Stimulated activated CD4-positive, alpha-beta T cell treated with anti-CD3 and anti-CD28 coated beads, Interleukin-15, amount 100 ng/mL, for 48 hours (primary cell): ENCODE data around the gene MSANTD2.

ENCODE experiments used
- DNase-seq, 2 donors: peaks; one replicate each; pipeline ENCODE4 v3.0.0-alpha.2; 2020; ENCODE audit warnings: low read depth in 2 of 2

Gene MSANTD2

GRCh38 chr11:124754309-124754708 lies 45.9 kb downstream of the MSANTD2 start:
- DNase-seq: no peak

- DNase-seq: no peak
These were observed 46.6 kb downstream of the MSANTD2 start for GRCh38 chr11:124753624-124754023.

- DNase-seq: no peak
These were observed 47.0 kb downstream of the MSANTD2 start for GRCh38 chr11:124753205-124753604.

- DNase-seq: no peak
These were observed 47.6 kb downstream of the MSANTD2 start for GRCh38 chr11:124752471-124753102.

GRCh38 chr11:124751741-124752470 lies 48.3 kb downstream of the MSANTD2 start, which contains the start of gene VSIG2:
Gene VSIG2 (minus strand): TSS chr11:124752255. CDS start chr11:124752137, 118 bp downstream.
- no peak for DNase-seq

- DNase-seq: no peak
These were observed 48.8 kb downstream of the MSANTD2 start for GRCh38 chr11:124751391-124751740.

- DNase-seq: no peak
These were observed 50.3 kb downstream of the MSANTD2 start for GRCh38 chr11:124749912-124750311.

GRCh38 chr11:124748481-124749343 lies 51.5 kb downstream of the MSANTD2 start:
- no peak for DNase-seq

GRCh38 chr11:124748100-124748418 lies 52.1 kb downstream of the MSANTD2 start:
- no peak for DNase-seq

GRCh38 chr11:124747406-124748099 lies 52.7 kb downstream of the MSANTD2 start:
- DNase-seq: no peak

GRCh38 chr11:124746621-124747243 lies 53.5 kb downstream of the MSANTD2 start:
- DNase-seq: peak; percentile 52 to 64

GRCh38 chr11:124745835-124746620 lies 54.2 kb downstream of the MSANTD2 start:
- no peak for DNase-seq

- no peak for DNase-seq
These were observed 54.9 kb downstream of the MSANTD2 start for GRCh38 chr11:124745270-124745834.

- DNase-seq: no peak
These were observed 57.2 kb downstream of the MSANTD2 start for GRCh38 chr11:124743050-124743449.

- no peak for DNase-seq
These were observed 57.7 kb downstream of the MSANTD2 start for GRCh38 chr11:124742555-124742954.

- peak; percentile 45 to 64 for DNase-seq
These were observed 59.8 kb downstream of the MSANTD2 start for GRCh38 chr11:124740277-124740882.

- peak; percentile 77 to 83 for DNase-seq
These were observed 60.5 kb downstream of the MSANTD2 start, which contains the start of gene NRGN for GRCh38 chr11:124739479-124740276. Gene NRGN (plus strand): TSS chr11:124739942. CDS start chr11:124740085, 143 bp downstream.

- no peak for DNase-seq
These were observed 61.3 kb downstream of the MSANTD2 start for GRCh38 chr11:124738713-124739478.
